ENCODE measurements around the gene MBTPS1. TPM values are rescaled to one million over a fixed set of nuclear protein-coding genes. Genes with fewer than 3 reads are reported as not detected.

MBTPS1 gene
- total and polyA plus RNA-seq, 12 donors, result 61.5 to 132 (median 83.6) TPM

DNA sequence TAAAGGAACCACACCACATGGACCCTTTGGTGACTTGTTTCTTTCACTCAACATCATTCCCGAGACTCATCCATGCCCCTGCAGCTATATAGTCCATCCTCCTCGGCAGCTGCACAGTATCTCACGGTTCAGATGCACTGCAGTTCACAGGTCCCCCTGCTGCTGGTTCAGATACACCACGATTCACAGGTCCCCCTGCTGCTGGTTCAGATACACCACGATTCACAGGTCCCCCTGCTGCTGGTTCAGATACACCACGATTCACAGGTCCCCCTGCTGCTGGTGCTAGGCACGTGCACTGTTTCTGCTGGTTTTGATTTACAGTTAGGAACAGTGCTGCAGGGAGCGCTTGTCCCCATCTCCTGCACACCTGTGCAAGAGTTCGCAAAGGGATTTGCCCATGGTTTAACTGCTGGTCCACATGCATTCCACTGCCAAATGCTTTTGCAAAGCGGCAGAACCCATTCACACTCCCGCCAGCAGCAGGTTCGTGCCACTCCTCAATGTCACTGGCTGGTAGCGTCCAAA lies 24.5 kb upstream of the MBTPS1 start:
- Histone ChIP-seq H3K4me3 (no peak overlapping the region), H3K9me3 (replicated peaks in 1 of 3) (no peaks in the 10 kb centered on the region), H3K27me3 (no peaks in the 10 kb centered on the region), H3K36me3 (replicated peaks in 1 of 2) (no peaks in the 10 kb centered on the region), H3K27ac (no peak overlapping the region), H3K4me1 (replicated peaks in 1 of 2) (peaks cover 17 to 20% of the 10 kb centered on the region in 2 donors)
- intact Hi-C loops (cut with DNase I), result no loop called here
- TF ChIP-seq POLR2A (IDR thresholded peaks at IDR 0.05), result no peak
- TF ChIP-seq, protein P1, sequence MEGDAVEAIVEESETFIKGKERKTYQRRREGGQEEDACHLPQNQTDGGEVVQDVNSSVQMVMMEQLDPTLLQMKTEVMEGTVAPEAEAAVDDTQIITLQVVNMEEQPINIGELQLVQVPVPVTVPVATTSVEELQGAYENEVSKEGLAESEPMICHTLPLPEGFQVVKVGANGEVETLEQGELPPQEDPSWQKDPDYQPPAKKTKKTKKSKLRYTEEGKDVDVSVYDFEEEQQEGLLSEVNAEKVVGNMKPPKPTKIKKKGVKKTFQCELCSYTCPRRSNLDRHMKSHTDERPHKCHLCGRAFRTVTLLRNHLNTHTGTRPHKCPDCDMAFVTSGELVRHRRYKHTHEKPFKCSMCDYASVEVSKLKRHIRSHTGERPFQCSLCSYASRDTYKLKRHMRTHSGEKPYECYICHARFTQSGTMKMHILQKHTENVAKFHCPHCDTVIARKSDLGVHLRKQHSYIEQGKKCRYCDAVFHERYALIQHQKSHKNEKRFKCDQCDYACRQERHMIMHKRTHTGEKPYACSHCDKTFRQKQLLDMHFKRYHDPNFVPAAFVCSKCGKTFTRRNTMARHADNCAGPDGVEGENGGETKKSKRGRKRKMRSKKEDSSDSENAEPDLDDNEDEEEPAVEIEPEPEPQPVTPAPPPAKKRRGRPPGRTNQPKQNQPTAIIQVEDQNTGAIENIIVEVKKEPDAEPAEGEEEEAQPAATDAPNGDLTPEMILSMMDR (IDR thresholded peaks at IDR 0.05), result no peak
- WGBS, 4 donors, result 78 to 87% (median 81%) methylated on average over 13 of the region's 13 CpGs
- DNase-seq, result no peak

DNA sequence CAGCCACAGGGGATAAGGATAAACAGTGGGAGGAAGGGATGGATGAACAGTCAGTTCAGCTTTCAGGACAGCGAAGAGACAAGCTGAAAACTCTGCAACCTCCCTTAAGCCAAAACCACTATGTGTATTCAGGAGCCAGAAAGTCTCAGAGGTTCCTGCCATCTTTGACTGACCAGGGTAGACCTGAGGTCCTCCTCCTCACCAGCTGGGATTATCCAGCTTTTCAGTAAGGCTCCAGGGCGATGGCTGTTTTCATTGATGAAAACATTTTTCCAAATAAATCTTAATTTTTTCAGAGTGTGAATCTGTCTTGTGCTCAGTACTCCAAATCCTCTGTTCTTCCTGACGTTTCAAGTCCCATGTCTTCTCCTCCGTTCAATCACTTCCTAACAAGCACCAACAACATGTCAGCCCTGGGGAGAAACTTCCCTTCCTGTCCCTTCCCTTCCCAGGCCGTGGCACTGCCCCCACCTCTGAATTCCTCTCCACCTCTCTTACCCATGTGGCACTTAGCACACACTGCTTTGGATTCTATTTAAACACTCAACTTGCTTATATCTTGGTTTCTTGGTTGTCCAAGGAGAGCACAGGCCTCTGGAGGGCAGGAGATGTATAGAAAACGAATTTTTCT lies 23.0 kb upstream of the MBTPS1 start:
- TF ChIP-seq, protein P1 (IDR thresholded peaks at IDR 0.05), result no peak
- no peak for TF ChIP-seq POLR2A (IDR thresholded peaks at IDR 0.05)
- no peak overlapping the region for H3K4me3 ChIP-seq
- DNase-seq, result no peak
- no peaks in the 10 kb centered on the region for H3K27me3 ChIP-seq
- 72 to 83% (median 75%) methylated on average over 6 of the region's 6 CpGs for WGBS, 4 donors
- intact Hi-C loops (cut with DNase I), result no loop called here
- peaks cover 12 to 18% of the 10 kb centered on the region in 2 donors for H3K4me1 ChIP-seq (replicated peaks in 1 of 2)
- H3K27ac ChIP-seq, result peak overlapping the region in 2 of 5 donors; percentile 71 to 86
- no peaks in the 10 kb centered on the region for H3K36me3 ChIP-seq (replicated peaks in 1 of 2)
- no peaks in the 10 kb centered on the region for H3K9me3 ChIP-seq (replicated peaks in 1 of 3)

DNA sequence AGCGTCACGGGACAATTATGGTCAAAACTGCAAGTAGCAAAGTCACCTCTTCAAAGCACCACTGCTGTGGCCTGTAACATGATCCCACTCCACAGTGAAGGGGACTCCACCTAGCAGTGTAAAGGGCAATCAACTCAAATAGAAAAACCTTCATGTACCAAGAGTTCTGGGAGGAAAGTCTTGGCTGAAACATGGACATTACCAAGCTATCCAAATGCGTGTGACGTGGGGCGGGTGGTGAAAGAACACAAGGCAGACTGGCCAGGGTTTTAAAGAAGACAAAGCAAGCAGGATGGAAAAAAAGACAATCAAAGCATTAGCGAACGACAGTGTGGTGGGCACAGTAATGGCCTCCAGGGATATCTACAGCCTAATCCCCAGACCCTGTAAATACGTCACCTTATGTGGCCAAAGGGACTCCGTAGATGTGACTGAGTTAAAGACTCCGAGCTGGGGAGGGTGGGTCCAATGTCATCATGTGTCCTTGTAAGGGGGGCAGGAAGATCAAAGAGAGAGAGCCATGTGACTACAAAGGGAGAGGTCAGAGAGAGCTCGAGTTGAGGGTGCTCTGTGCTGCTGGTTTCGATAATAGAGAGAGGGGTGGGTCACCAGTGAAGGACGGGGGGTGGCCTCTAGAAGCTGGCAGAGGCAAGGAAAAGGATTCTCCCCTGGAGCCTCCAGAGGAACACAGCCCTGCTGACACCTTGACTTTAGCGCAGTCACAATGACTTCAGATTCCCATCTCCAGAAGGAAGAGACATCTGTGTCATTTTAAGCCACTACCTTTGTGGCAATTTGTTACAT lies 22.3 kb upstream of the MBTPS1 start:
- TF ChIP-seq POLR2A (IDR thresholded peaks at IDR 0.05), result no peak
- peak overlapping the region in 1 of 4 donors; percentile 38 for H3K4me3 ChIP-seq
- peak in 6 of 7 donors; percentile 47 to 72 (median 54) for DNase-seq
- no peaks in the 10 kb centered on the region for H3K9me3 ChIP-seq (replicated peaks in 1 of 3)
- peak overlapping the region in 4 of 5 donors; percentile 40 to 86 (median 71) for H3K27ac ChIP-seq
- WGBS, 4 donors, result 39 to 52% (median 42%) methylated on average over 14 of the region's 14 CpGs
- intact Hi-C loops (cut with DNase I), result no loop called here
- no peaks in the 10 kb centered on the region for H3K27me3 ChIP-seq
- H3K36me3 ChIP-seq (replicated peaks in 1 of 2), result no peaks in the 10 kb centered on the region
- peaks cover 10 to 18% of the 10 kb centered on the region in 2 donors for H3K4me1 ChIP-seq (replicated peaks in 1 of 2)

DNA sequence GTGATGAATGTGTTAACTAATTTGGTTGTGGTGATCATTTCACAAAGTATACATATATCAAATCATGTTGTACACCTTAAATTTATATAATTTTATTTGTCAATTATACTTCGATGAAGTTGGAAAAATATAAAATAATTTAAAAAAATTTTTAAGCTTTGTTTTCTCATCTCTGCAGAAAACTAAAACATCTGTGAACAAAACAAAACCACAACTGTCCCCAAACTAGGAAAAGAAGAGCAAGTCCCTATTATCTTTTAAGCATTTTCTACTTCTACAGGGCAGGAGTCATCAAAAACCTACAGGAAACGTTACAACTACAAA lies 21.7 kb upstream of the MBTPS1 start:
- intact Hi-C loops (cut with DNase I), result no loop called here
- no peaks in the 10 kb centered on the region for H3K27me3 ChIP-seq
- H3K27ac ChIP-seq, result peak overlapping the region in 4 of 5 donors; percentile 40 to 86 (median 71)
- TF ChIP-seq POLR2A (IDR thresholded peaks at IDR 0.05), result no peak
- TF ChIP-seq, protein P1 (IDR thresholded peaks at IDR 0.05), result no peak
- 45 to 67% (median 60%) methylated on average over 2 of the region's 2 CpGs for WGBS, 4 donors
- no peak for DNase-seq
- H3K4me1 ChIP-seq (replicated peaks in 1 of 2), result peaks cover 4 to 18% of the 10 kb centered on the region in 2 donors
- H3K9me3 ChIP-seq (replicated peaks in 1 of 3), result no peaks in the 10 kb centered on the region
- H3K36me3 ChIP-seq (replicated peaks in 1 of 2), result no peaks in the 10 kb centered on the region
- H3K4me3 ChIP-seq, result peak overlapping the region in 1 of 4 donors; percentile 38

Measured in adrenal gland (tissue), 12 donors.